Astrocyte of the cerebellum (primary cell): ENCODE data around the gene AANAT.

Experiments used
- DNase-seq: peaks from one replicate; pipeline ENCODE4 v3.0.0-alpha.2; 2011; ENCODE audit warnings: low read depth
- H3K4me3 ChIP-seq: 2 replicates; pipeline ENCODE4 v1.5.1; 2011; ENCODE audit warnings: mild to moderate bottlenecking, low read depth, low read length, moderate library complexity
- in situ Hi-C: cut with HindIII; loops from 2 replicates; pipeline ENCODE4 v1.10.0; 2017; ENCODE audit warnings: low sequenced_read_pairs
- TF ChIP-seq, protein P1 (sequence below): IDR thresholded peaks from 2 replicates; pipeline ENCODE4 v1.5.1; 2012; ENCODE audit warnings: low read length, low read depth, moderate library complexity, mild to moderate bottlenecking; ENCODE audit errors: missing control alignments

Gene AANAT

DNA sequence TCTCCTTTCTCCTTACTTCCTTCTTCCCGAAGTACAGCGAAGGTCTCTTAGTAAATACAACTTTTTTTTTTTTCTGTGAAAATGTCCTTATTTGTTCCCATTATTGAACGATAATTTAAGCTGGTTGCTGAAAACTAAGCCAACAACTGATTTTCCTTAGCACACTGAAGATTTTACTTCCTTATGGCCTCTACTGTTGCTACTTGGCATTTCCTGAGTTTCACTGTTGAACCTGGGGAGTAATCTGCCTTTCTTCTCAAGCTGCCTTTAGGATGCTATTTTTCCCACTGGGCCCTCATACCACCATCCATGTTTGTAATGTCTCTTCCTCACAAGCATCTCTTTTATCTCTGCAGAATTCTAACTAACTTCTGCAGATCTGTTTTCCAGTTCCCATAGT is 40.5 kb upstream of the AANAT start:
- no peak overlapping the region for H3K4me3 ChIP-seq
- no peak for DNase-seq
- TF ChIP-seq, protein P1, sequence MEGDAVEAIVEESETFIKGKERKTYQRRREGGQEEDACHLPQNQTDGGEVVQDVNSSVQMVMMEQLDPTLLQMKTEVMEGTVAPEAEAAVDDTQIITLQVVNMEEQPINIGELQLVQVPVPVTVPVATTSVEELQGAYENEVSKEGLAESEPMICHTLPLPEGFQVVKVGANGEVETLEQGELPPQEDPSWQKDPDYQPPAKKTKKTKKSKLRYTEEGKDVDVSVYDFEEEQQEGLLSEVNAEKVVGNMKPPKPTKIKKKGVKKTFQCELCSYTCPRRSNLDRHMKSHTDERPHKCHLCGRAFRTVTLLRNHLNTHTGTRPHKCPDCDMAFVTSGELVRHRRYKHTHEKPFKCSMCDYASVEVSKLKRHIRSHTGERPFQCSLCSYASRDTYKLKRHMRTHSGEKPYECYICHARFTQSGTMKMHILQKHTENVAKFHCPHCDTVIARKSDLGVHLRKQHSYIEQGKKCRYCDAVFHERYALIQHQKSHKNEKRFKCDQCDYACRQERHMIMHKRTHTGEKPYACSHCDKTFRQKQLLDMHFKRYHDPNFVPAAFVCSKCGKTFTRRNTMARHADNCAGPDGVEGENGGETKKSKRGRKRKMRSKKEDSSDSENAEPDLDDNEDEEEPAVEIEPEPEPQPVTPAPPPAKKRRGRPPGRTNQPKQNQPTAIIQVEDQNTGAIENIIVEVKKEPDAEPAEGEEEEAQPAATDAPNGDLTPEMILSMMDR: no peak
- in situ Hi-C loops: no loop called here

DNA sequence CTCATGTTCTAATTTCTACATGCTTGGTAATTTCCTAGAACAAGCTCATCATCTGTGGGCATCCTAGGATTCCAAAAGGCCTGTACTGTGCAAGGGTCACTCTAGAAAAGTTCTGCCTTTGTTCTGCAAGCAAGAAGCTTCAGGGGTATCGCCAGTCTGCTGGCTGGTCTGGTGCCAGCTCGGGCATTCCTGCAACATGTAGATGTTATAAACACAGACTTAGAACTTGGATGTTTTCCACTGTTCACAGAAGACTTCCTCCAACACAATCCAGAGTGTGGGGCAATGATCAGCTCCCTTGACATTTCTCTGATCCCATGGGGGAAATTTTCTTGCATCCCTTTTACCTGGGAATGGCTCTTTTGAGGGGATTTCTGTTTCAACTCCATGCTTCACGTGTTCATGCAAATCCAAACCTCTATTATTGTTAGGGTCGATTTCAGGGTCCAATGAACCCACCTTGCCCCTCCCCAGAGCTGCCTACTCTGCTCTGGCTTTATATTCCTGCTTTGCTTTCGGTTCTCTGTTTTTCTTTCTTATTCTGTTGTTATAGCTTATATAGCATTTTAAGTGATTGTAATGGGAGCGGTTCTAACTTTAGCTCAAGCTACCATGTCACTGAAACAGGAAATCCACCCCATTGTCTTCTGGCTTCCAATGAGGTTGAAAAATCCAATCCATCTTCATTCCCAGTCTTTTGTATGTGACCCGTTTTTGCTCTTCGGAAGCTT is 39.7 kb upstream of the AANAT start:
- DNase-seq: no peak
- H3K4me3 ChIP-seq: no peak overlapping the region
- TF ChIP-seq, protein P1: no peak
- in situ Hi-C loops: no loop called here

DNA sequence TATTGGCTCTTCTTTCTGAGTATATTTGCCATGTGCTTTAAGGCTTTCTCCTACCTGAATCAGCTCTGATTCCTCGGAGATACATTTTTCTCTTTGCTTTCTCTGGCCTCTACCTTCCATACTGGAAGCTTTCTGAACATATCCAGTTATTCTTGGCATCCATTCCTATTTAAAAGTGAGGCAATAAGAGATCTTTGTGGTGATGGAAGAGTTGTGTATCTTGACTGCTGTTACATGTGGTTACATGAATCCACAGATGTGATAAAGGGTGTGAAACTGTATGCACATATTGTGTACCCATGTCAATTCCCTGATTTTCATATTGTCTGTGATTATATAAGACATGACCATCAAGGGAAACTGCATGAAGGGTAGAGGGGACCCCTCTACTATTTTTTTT is 38.9 kb upstream of the AANAT start:
- no peak overlapping the region for H3K4me3 ChIP-seq
- in situ Hi-C loops: no loop called here
- TF ChIP-seq, protein P1: no peak
- DNase-seq: no peak

DNA sequence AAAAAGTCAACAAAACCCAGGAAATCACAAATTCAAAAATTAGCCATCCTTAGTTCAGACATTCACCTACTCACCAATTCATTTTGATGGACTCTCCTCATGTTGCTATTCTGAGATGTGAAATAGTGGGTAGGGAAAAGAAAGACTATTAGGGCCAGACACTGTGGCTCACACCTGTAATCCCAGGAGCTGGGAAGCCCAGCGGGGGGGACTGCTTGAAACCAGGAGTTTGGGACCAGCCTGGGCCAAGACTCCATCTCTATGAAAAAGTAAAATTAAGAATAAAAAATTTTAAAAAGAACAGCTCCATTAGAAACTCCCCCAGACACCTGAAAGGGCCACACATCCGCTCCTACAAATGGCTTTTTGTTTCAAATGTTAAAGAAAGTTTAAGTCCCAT is 35.9 kb upstream of the AANAT start:
- in situ Hi-C loops: no loop called here
- H3K4me3 ChIP-seq: no peak overlapping the region
- TF ChIP-seq, protein P1: no peak
- DNase-seq: no peak

DNA sequence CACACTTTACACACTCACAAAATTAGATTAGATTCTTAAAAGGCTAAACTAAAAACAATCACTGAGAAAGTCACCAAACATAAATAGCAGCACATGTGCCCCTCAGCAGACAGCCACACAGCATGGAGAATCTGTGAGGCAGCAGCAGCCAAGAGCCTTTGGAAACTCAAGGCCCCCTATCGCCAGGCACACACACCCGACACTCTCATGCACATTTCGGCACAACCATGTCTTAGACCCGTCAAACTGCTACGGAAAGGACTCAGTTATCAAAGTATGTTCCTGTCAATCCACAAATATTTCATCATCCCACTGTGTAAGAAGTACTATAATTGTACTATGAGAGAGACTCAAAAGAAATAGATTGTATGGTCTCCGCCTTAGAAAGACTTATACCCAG is 35.4 kb upstream of the AANAT start:
- in situ Hi-C loops: no loop called here
- TF ChIP-seq, protein P1: peak; percentile 18
- no peak overlapping the region for H3K4me3 ChIP-seq
- no peak for DNase-seq

DNA sequence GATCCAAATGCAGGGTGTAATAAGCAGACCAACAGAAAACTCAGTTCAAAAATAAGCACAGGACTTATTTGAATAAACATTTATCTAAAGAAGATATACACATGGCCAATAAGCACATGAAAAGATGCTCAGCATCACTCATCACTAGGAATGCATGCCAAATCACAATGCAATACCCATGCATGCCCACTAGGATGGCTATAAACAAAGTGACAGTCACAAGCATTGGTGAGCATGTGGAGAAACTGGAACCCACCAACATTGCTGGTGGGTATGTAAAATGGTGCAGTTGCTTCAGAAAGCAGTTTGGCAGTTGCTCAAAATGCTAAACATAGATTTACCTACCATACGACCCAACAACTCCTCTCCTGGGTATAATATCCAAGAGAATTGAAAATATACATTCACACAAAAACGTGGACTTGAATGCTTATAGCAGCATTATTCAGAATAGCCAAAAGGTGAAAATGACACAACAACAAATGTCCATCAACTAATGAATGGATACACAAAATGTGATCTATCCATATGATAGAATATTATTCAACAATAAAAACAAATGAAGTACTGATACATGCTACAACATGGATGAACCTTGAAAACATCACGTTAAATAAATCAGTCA is 34.6 kb upstream of the AANAT start:
- no peak for DNase-seq
- H3K4me3 ChIP-seq: no peak overlapping the region
- in situ Hi-C loops: no loop called here
- TF ChIP-seq, protein P1: peak; percentile 48
